MM.1S (cell line): Measurements from ENCODE around the gene MID1.

Experiments
- DNase-seq: peaks from one replicate; pipeline ENCODE4 v3.0.0-alpha.2; 2015
- H2AFZ ChIP-seq: fragments of 300-600 bp; sonication (generic); 2 replicates; pipeline ENCODE4 v1.6.0; 2016; ENCODE audit warnings: antibody characterized with exemption, low read length
- H3F3A ChIP-seq: fragments of 300-600 bp; sonication (generic); 2 replicates; pipeline ENCODE4 v1.6.1; 2016; ENCODE audit warnings: mild to moderate bottlenecking, antibody characterized with exemption, low read length, moderate library complexity, mixed read lengths; ENCODE audit not compliant: insufficient read depth
- H3K27ac ChIP-seq: fragments of 300-600 bp; sonication (generic); 2 replicates; pipeline ENCODE4 v1.5.1; 2016; ENCODE audit warnings: mild to moderate bottlenecking, low read length
- H3K27me3 ChIP-seq: fragments of 300-600 bp; sonication (generic); replicated peaks from 2 replicates; pipeline ENCODE4 v1.6.0; 2016; ENCODE audit warnings: low read length; ENCODE audit not compliant: insufficient read depth
- H3K36me3 ChIP-seq: fragments of 300-600 bp; sonication (generic); replicated peaks from 2 replicates; pipeline ENCODE4 v1.6.1; 2016; ENCODE audit warnings: mild to moderate bottlenecking, low read length, mixed read lengths; ENCODE audit not compliant: insufficient read depth
- H3K4me1 ChIP-seq: fragments of 300-600 bp; sonication (generic); 2 replicates; pipeline ENCODE4 v1.6.1; 2016; ENCODE audit warnings: low read length, mixed read lengths
- H3K4me2 ChIP-seq: fragments of 300-600 bp; sonication (generic); 2 replicates; pipeline ENCODE4 v1.6.0; 2016; ENCODE audit warnings: low read depth, low read length
- H3K4me3 ChIP-seq: fragments of 300-600 bp; sonication (generic); 2 replicates; pipeline ENCODE4 v1.5.1; 2016; ENCODE audit warnings: low read length, mixed read lengths
- H3K79me2 ChIP-seq: fragments of 300-600 bp; sonication (generic); 2 replicates; pipeline ENCODE4 v1.6.1; 2016; ENCODE audit warnings: mixed run types, low read length, mixed read lengths
- H3K9ac ChIP-seq: fragments of 300-600 bp; sonication (generic); 2 replicates; pipeline ENCODE4 v1.6.1; 2016; ENCODE audit warnings: low read length, mixed read lengths
- H3K9me2 ChIP-seq: fragments of 300-600 bp; sonication (generic); replicated peaks from 2 replicates; pipeline ENCODE4 v1.6.1; 2016; ENCODE audit warnings: mild to moderate bottlenecking, low read length, mixed read lengths; ENCODE audit not compliant: insufficient read depth
- H3K9me3 ChIP-seq: fragments of 300-600 bp; sonication (generic); replicated peaks from 2 replicates; pipeline ENCODE4 v1.6.1; 2016; ENCODE audit warnings: mild to moderate bottlenecking, low read length, mixed read lengths; ENCODE audit not compliant: insufficient read depth
- H4K20me1 ChIP-seq: fragments of 300-600 bp; sonication (generic); 2 replicates; pipeline ENCODE4 v1.6.1; 2016; ENCODE audit warnings: mild to moderate bottlenecking, low read length, moderate library complexity, mixed read lengths; ENCODE audit not compliant: insufficient read depth
- EZH2 ChIP-seq: fragments of 300-600 bp; sonication (generic); optimal IDR thresholded peaks from 2 replicates; pipeline ENCODE3; 2017; ENCODE audit warnings: low read depth, mild to moderate bottlenecking, antibody characterized with exemption, low read length, mixed read lengths
- EZH2phosphoT487 ChIP-seq: fragments of 300-600 bp; sonication (generic); IDR thresholded peaks from 2 replicates; pipeline ENCODE4 v1.6.1; 2018; ENCODE audit warnings: antibody characterized with exemption, low read length
- TF ChIP-seq, protein P1 (sequence below): fragments of 300-600 bp; sonication (generic); IDR thresholded peaks from 2 replicates; pipeline ENCODE4 v1.5.1; 2016; ENCODE audit warnings: antibody characterized with exemption, low read length, mixed read lengths

Gene MID1

GRCh38 chrX:10620121-10620699, at the start of gene MID1:
MID1 (minus strand) TSS chrX:10620585; CDS start chrX:10567547, 53,038 bp downstream.
- TF ChIP-seq EZH2 (no peak), EZH2phosphoT487 (no peak)
- TF ChIP-seq, protein P1, sequence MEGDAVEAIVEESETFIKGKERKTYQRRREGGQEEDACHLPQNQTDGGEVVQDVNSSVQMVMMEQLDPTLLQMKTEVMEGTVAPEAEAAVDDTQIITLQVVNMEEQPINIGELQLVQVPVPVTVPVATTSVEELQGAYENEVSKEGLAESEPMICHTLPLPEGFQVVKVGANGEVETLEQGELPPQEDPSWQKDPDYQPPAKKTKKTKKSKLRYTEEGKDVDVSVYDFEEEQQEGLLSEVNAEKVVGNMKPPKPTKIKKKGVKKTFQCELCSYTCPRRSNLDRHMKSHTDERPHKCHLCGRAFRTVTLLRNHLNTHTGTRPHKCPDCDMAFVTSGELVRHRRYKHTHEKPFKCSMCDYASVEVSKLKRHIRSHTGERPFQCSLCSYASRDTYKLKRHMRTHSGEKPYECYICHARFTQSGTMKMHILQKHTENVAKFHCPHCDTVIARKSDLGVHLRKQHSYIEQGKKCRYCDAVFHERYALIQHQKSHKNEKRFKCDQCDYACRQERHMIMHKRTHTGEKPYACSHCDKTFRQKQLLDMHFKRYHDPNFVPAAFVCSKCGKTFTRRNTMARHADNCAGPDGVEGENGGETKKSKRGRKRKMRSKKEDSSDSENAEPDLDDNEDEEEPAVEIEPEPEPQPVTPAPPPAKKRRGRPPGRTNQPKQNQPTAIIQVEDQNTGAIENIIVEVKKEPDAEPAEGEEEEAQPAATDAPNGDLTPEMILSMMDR: no peak
- Histone ChIP-seq H3K27ac (peak within 1 kb of the TSS; percentile 77), H3K27me3 (no peaks in the 10 kb centered on the region), H3K9me2 (no peaks in the 10 kb centered on the region), H3K9me3 (no peaks in the 10 kb centered on the region), H3K4me2 (peak within 1 kb of the TSS; percentile 69), H2AFZ (peak within 1 kb of the TSS; percentile 93), H3K4me1 (no peaks in the 10 kb centered on the region), H3K79me2 (peaks cover 32% of the 10 kb centered on the region), H3K4me3 (peak within 1 kb of the TSS; percentile 71), H3F3A (peaks cover 11% of the 10 kb centered on the region; the same call in 1 of the 2 replicates), H4K20me1 (no peaks in the 10 kb centered on the region), H3K36me3 (no peaks in the 10 kb centered on the region), H3K9ac (peak within 1 kb of the TSS; percentile 68)
- DNase-seq: peak; percentile 60

DNA sequence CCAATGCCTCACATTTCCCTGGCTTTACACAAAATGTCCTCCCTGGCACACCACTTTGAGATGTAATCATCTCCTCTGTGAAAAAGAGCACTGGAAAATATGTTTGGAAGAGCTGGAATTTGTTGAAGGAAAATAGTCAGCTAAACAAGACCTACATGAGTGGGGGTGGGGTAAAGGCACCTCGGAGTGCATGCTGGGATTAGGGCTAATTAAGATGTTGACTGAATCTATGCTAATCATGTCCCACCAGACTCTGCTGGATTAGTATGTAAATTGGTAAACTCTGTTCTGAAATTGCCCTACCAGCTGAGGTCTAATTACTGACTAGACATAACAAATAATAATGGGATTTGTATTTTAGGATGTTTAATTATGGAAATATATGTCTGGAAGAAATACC, 46.8 kb upstream of the MID1 start:
- TF ChIP-seq EZH2phosphoT487: no peak
- TF ChIP-seq EZH2: no peak
- TF ChIP-seq, protein P1: no peak
- Histone ChIP-seq H3K4me3 (no peak overlapping the region), H3K9me3 (no peaks in the 10 kb centered on the region), H3F3A (no peaks in the 10 kb centered on the region), H3K9me2 (no peaks in the 10 kb centered on the region), H3K27me3 (no peaks in the 10 kb centered on the region), H3K27ac (no peak overlapping the region), H3K36me3 (no peaks in the 10 kb centered on the region), H3K79me2 (no peaks in the 10 kb centered on the region), H2AFZ (no peak overlapping the region), H3K9ac (no peak overlapping the region), H3K4me1 (no peaks in the 10 kb centered on the region), H4K20me1 (no peaks in the 10 kb centered on the region), H3K4me2 (no peak overlapping the region)
- no peak for DNase-seq

DNA sequence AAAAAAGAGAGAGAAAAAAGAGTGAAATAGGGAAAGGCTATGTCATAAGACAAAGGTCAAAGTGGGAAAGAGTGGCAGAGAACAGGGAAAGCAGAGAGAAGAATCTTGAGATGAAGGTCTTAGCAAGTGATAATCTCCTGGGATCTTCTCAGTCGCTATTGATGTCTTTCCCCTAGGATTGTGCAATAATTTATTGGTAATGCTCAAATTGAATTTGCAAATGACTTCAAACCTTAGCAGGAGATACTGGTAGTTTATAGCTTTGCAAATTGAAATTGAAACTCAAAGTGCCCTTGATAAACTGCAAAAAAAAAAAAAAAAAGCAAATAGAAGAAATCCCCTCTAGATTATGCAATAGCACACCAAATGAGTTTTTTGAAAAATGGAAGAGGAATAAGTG, 45.7 kb upstream of the MID1 start:
- Histone ChIP-seq H3K9ac (no peak overlapping the region), H2AFZ (no peak overlapping the region), H3K4me2 (no peak overlapping the region), H3K27ac (no peak overlapping the region), H3K9me2 (no peaks in the 10 kb centered on the region), H3F3A (no peaks in the 10 kb centered on the region), H3K79me2 (no peaks in the 10 kb centered on the region), H4K20me1 (no peaks in the 10 kb centered on the region), H3K4me1 (no peaks in the 10 kb centered on the region), H3K4me3 (no peak overlapping the region), H3K36me3 (no peaks in the 10 kb centered on the region), H3K9me3 (no peaks in the 10 kb centered on the region), H3K27me3 (no peaks in the 10 kb centered on the region)
- TF ChIP-seq, protein P1: no peak
- TF ChIP-seq EZH2phosphoT487 (no peak), EZH2 (no peak)
- DNase-seq: no peak
